ENCODE results near the gene DEPP1.

GRCh38 chr10:44986670-44987069 is 8.1 kb upstream of the DEPP1 start:
- TF ChIP-seq SUZ12 (IDR thresholded peaks at IDR 0.05; ENCODE audit: extremely low read depth, insufficient read depth, insufficient read length) (no peak), ZNF274 (IDR thresholded peaks at IDR 0.05; ENCODE audit: low read depth, low read length) (no peak), YY1 (IDR thresholded peaks at IDR 0.05; ENCODE audit: insufficient read depth, insufficient read length) (no peak)

All from NT2/D1 (cell line).